ENCODE data around the gene ZNF541.

ZNF541 gene

GRCh38 chr19:47573071-47574026 is at the start of gene ZNF541:
Gene ZNF541 (minus strand): TSS chr19:47573148. CDS start chr19:47555856, 17,292 bp downstream.
- Mint-ChIP-seq H3K4me1 (peaks cover 27% of the 10 kb centered on the region), H3K4me3 (peak within 1 kb of the TSS; percentile 64 to 70), H3K27ac (peak within 1 kb of the TSS; percentile 1 to 52), H3K9me3 (peaks cover 0 to 9% of the 10 kb centered on the region in 2 donors), H3K27me3 (peaks cover 11% of the 10 kb centered on the region)
- DNase-seq (peak; percentile 70 to 84), ATAC-seq (peak; percentile 84)

- H3K27ac Mint-ChIP-seq: no peak overlapping the region
- DNase-seq (no peak), ATAC-seq (no peak)
- no peak overlapping the region for H3K4me3 Mint-ChIP-seq
- H3K27me3 Mint-ChIP-seq: no peaks in the 10 kb centered on the region
- H3K4me1 Mint-ChIP-seq: peaks cover 36% of the 10 kb centered on the region
- H3K9me3 Mint-ChIP-seq: no peaks in the 10 kb centered on the region
Observed at GRCh38 chr19:47619763-47620162, 46.8 kb upstream of the ZNF541 start.

GRCh38 chr19:47618771-47619170 is 45.8 kb upstream of the ZNF541 start:
- Mint-ChIP-seq H3K27me3 (no peaks in the 10 kb centered on the region), H3K27ac (no peak overlapping the region), H3K9me3 (no peaks in the 10 kb centered on the region), H3K4me3 (no peak overlapping the region), H3K4me1 (peaks cover 28% of the 10 kb centered on the region)
- ATAC-seq: no peak
- DNase-seq: no peak

- H3K27me3 Mint-ChIP-seq: no peaks in the 10 kb centered on the region
- no peak overlapping the region for H3K4me3 Mint-ChIP-seq
- no peaks in the 10 kb centered on the region for H3K9me3 Mint-ChIP-seq
- H3K27ac Mint-ChIP-seq: no peak overlapping the region
- DNase-seq: no peak
- no peak for ATAC-seq
- peaks cover 41% of the 10 kb centered on the region for H3K4me1 Mint-ChIP-seq
Observed at GRCh38 chr19:47615714-47616113, 42.8 kb upstream of the ZNF541 start.

- no peak overlapping the region for H3K27ac Mint-ChIP-seq
- ATAC-seq: no peak
Observed at GRCh38 chr19:47615230-47615629, 42.3 kb upstream of the ZNF541 start.

GRCh38 chr19:47614559-47614958 is 41.6 kb upstream of the ZNF541 start:
- no peaks in the 10 kb centered on the region for H3K9me3 Mint-ChIP-seq
- no peak overlapping the region for H3K27ac Mint-ChIP-seq
- H3K4me3 Mint-ChIP-seq: no peak overlapping the region
- peaks cover 40% of the 10 kb centered on the region for H3K4me1 Mint-ChIP-seq
- DNase-seq (no peak), ATAC-seq (no peak)
- no peaks in the 10 kb centered on the region for H3K27me3 Mint-ChIP-seq

More at GRCh38 chr19:47615230-47615629, 42.3 kb upstream of the ZNF541 start:
- Mint-ChIP-seq H3K27me3 (no peaks in the 10 kb centered on the region), H3K4me1 (peaks cover 45% of the 10 kb centered on the region), H3K9me3 (no peaks in the 10 kb centered on the region), H3K4me3 (no peak overlapping the region)
- no peak for DNase-seq

- no peak overlapping the region for H3K27ac Mint-ChIP-seq
- DNase-seq (no peak), ATAC-seq (no peak)
- no peaks in the 10 kb centered on the region for H3K27me3 Mint-ChIP-seq
- H3K9me3 Mint-ChIP-seq: no peaks in the 10 kb centered on the region
- H3K4me1 Mint-ChIP-seq: peaks cover 40% of the 10 kb centered on the region
- no peak overlapping the region for H3K4me3 Mint-ChIP-seq
Observed at GRCh38 chr19:47614021-47614295, 41.0 kb upstream of the ZNF541 start.

GRCh38 chr19:47613165-47614020 is 40.4 kb upstream of the ZNF541 start:
- Mint-ChIP-seq H3K4me3 (no peak overlapping the region), H3K9me3 (no peaks in the 10 kb centered on the region), H3K27ac (no peak overlapping the region), H3K27me3 (no peaks in the 10 kb centered on the region), H3K4me1 (peaks cover 36% of the 10 kb centered on the region)
- ATAC-seq (no peak), DNase-seq (no peak)

- Mint-ChIP-seq H3K27ac (peak overlapping the region; percentile 78 to 83), H3K27me3 (no peaks in the 10 kb centered on the region), H3K9me3 (no peaks in the 10 kb centered on the region), H3K4me1 (peaks cover 31% of the 10 kb centered on the region), H3K4me3 (peak overlapping the region; percentile 82 to 96)
- no peak for DNase-seq
- ATAC-seq: no peak
Observed at GRCh38 chr19:47610902-47611301, 38.0 kb upstream of the ZNF541 start.

- no peaks in the 10 kb centered on the region for H3K9me3 Mint-ChIP-seq
- H3K4me1 Mint-ChIP-seq: peaks cover 29% of the 10 kb centered on the region
- ATAC-seq (peak; percentile 8), DNase-seq (peak; percentile 41 to 43)
- H3K4me3 Mint-ChIP-seq: peak overlapping the region; percentile 82 to 96
- H3K27me3 Mint-ChIP-seq: no peaks in the 10 kb centered on the region
- peak overlapping the region; percentile 78 to 83 for H3K27ac Mint-ChIP-seq
Observed at GRCh38 chr19:47609906-47610894, 37.3 kb upstream of the ZNF541 start.

- peak within 1 kb of the TSS; percentile 93 to 96 for H3K4me3 Mint-ChIP-seq
- ATAC-seq (peak; percentile 72), DNase-seq (peak; percentile 84 to 86)
- H3K27me3 Mint-ChIP-seq: no peaks in the 10 kb centered on the region
- no peaks in the 10 kb centered on the region for H3K9me3 Mint-ChIP-seq
- peak within 1 kb of the TSS; percentile 98 to 99 for H3K27ac Mint-ChIP-seq
- peaks cover 32% of the 10 kb centered on the region for H3K4me1 Mint-ChIP-seq
Observed at GRCh38 chr19:47608969-47609905, 36.3 kb upstream of the ZNF541 start, which contains the start of gene BICRA. Gene BICRA (plus strand): TSS chr19:47609134. CDS start chr19:47673575, 64,441 bp downstream.

- Mint-ChIP-seq H3K9me3 (no peaks in the 10 kb centered on the region), H3K4me3 (peak overlapping the region; percentile 89 to 90), H3K27me3 (no peaks in the 10 kb centered on the region), H3K4me1 (peaks cover 40% of the 10 kb centered on the region), H3K27ac (peak overlapping the region; percentile 94 to 99)
- ATAC-seq (peak; percentile 91), DNase-seq (peak; percentile 97 to 99)
Observed at GRCh38 chr19:47608074-47608918, 35.3 kb upstream of the ZNF541 start.

- Mint-ChIP-seq H3K27ac (peak overlapping the region; percentile 94 to 99), H3K4me1 (peaks cover 34% of the 10 kb centered on the region), H3K9me3 (no peaks in the 10 kb centered on the region), H3K27me3 (no peaks in the 10 kb centered on the region), H3K4me3 (peak overlapping the region; percentile 89 to 90)
- DNase-seq (no peak), ATAC-seq (no peak)
Observed at GRCh38 chr19:47607564-47608073, 34.7 kb upstream of the ZNF541 start.

All from stimulated activated naive CD8-positive, alpha-beta T cell treated with anti-CD3 and anti-CD28 coated beads, Interleukin-15, amount 100 ng/mL, for 72 hours (primary cell).